Lung (tissue), 12 donors: ENCODE data around the gene FARP1. TPM values are rescaled to one million over a fixed set of nuclear protein-coding genes. Genes with fewer than 3 reads are reported as not detected.

Experiments
- ATAC-seq: fragments of 200-7000 bp; cut with Tn5 transposase; one replicate; pipeline ENCODE4 v1.9.1; 2020; ENCODE audit warnings: moderate number of reproducible peaks; ENCODE audit not compliant: insufficient read depth, low FRiP score
- DNase-seq, 3 donors: peaks; one replicate each; pipeline ENCODE4 v3.0.0-alpha.2; 2013 to 2017
- H3K27ac ChIP-seq, 2 donors: one replicate each; pipeline ENCODE4 v1.5.1; 2013; ENCODE audit warnings: mild to moderate bottlenecking in 2 of 2, moderate library complexity in 2 of 2, control low read depth in 1 of 2, inconsistent platforms in 1 of 2, low read depth in 1 of 2, low read length in 1 of 2
- H3K27me3 ChIP-seq, 3 donors: one replicate each; pipeline ENCODE4 v1.5.1; 2013; ENCODE audit warnings: low read length in 2 of 3; ENCODE audit not compliant: control insufficient read depth in 3 of 3, insufficient read depth in 3 of 3
- H3K36me3 ChIP-seq, 4 donors: one replicate each; pipeline ENCODE4 v1.5.1; 2013; ENCODE audit warnings: low read length in 4 of 4, mild to moderate bottlenecking in 1 of 4, moderate library complexity in 1 of 4; ENCODE audit not compliant: control insufficient read depth in 4 of 4, insufficient read depth in 4 of 4
- H3K4me1 ChIP-seq, 5 donors: one replicate each; pipeline ENCODE4 v1.5.1; 2013; ENCODE audit warnings: low read length in 5 of 5, mild to moderate bottlenecking in 2 of 5, moderate library complexity in 1 of 5; ENCODE audit not compliant: control insufficient read depth in 5 of 5, insufficient read depth in 5 of 5
- H3K4me3 ChIP-seq: one replicate; pipeline ENCODE4 v1.5.1; 2013; ENCODE audit warnings: mild to moderate bottlenecking, control low read depth, moderate library complexity
- H3K9ac ChIP-seq, 2 donors: one replicate each; pipeline ENCODE4 v1.5.1; 2013; ENCODE audit warnings: low read length in 2 of 2, control low read depth in 1 of 2; ENCODE audit not compliant: insufficient read depth in 1 of 2
- H3K9me3 ChIP-seq, 4 donors: one replicate each; pipeline ENCODE4 v1.5.1; 2013; ENCODE audit warnings: low read length in 3 of 4, mild to moderate bottlenecking in 1 of 4, moderate library complexity in 1 of 4; ENCODE audit not compliant: control insufficient read depth in 4 of 4, insufficient read depth in 3 of 4
- WGBS, 2 donors: extraction: QIAGEN DNeasy Blood & Tissue Kit; methylation state at CpG; one replicate each; pipeline ENCODE4 v1.1.7; 2013; 5-methylcytosine and 5-hydroxymethylcytosine counted together
- polyA plus RNA-seq, 2 donors: library from polyadenylated mRNA; stranded (reverse); fragments of 200-250 nt; gene quantifications; one replicate each; pipeline ENCODE4 v1.2.1, GENCODE V29; 2013
- total RNA-seq, 2 donors: library from RNA; depleted of rRNA in 1 of 2; stranded (reverse); fragments of >200 nt in 1 of 2; gene quantifications; one replicate each; pipeline ENCODE4 v1.2.1, GENCODE V29; 2014 to 2021
- TF ChIP-seq, protein P1 (sequence below): IDR thresholded peaks from 2 replicates; pipeline ENCODE4 v1.5.1; 2012; ENCODE audit warnings: mild to moderate bottlenecking; ENCODE audit errors: control extremely low read depth, extremely low read depth
- donor health status: control.
- donor health status: control.
- donor health status: Bipolar disorder and iron deficiency.
- donor health status: healthy.
- donor health status: DM: yes; HTN: yes; CAD: no.

FARP1 gene
- total and polyA plus RNA-seq, 4 donors, result 20.8 to 102 (median 54.4) TPM

DNA sequence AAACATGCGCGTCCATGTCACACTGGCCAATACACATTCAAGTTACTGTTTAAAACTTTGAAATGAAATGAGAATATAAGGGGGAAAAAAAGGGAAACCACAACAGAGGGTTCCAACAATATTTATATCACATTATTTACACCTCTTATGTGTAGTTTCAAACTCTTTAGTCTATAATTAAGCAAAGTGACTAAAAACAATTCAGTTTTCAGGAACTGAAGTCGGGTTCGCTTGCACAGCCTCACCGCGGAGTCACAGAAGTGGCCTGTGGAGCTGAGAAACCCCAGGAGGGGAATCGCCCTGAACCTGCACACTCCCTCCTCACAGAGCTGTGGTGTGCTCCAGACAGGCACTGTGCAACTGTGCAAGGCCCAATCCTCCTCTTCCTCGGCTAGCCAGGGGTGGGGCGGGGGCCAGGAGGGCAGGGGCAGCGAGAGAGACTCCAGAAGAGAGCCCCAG, 358.1 kb downstream of the FARP1 start:
- DNase-seq (no peak), ATAC-seq (no peak)
- Histone ChIP-seq H3K27me3 (no peaks in the 10 kb centered on the region), H3K9me3 (peaks cover 0 to 1% (median 0%) of the 10 kb centered on the region in 4 donors), H3K4me3 (no peak overlapping the region), H3K36me3 (peaks cover 0 to 7% (median 4%) of the 10 kb centered on the region in 4 donors), H3K9ac (no peak overlapping the region), H3K4me1 (peaks cover 18 to 43% (median 30%) of the 10 kb centered on the region in 5 donors), H3K27ac (no peak overlapping the region)
- TF ChIP-seq, protein P1, sequence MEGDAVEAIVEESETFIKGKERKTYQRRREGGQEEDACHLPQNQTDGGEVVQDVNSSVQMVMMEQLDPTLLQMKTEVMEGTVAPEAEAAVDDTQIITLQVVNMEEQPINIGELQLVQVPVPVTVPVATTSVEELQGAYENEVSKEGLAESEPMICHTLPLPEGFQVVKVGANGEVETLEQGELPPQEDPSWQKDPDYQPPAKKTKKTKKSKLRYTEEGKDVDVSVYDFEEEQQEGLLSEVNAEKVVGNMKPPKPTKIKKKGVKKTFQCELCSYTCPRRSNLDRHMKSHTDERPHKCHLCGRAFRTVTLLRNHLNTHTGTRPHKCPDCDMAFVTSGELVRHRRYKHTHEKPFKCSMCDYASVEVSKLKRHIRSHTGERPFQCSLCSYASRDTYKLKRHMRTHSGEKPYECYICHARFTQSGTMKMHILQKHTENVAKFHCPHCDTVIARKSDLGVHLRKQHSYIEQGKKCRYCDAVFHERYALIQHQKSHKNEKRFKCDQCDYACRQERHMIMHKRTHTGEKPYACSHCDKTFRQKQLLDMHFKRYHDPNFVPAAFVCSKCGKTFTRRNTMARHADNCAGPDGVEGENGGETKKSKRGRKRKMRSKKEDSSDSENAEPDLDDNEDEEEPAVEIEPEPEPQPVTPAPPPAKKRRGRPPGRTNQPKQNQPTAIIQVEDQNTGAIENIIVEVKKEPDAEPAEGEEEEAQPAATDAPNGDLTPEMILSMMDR, result no peak
- WGBS, 2 donors, result 93 to 96% methylated on average over 10 of the region's 10 CpGs

DNA sequence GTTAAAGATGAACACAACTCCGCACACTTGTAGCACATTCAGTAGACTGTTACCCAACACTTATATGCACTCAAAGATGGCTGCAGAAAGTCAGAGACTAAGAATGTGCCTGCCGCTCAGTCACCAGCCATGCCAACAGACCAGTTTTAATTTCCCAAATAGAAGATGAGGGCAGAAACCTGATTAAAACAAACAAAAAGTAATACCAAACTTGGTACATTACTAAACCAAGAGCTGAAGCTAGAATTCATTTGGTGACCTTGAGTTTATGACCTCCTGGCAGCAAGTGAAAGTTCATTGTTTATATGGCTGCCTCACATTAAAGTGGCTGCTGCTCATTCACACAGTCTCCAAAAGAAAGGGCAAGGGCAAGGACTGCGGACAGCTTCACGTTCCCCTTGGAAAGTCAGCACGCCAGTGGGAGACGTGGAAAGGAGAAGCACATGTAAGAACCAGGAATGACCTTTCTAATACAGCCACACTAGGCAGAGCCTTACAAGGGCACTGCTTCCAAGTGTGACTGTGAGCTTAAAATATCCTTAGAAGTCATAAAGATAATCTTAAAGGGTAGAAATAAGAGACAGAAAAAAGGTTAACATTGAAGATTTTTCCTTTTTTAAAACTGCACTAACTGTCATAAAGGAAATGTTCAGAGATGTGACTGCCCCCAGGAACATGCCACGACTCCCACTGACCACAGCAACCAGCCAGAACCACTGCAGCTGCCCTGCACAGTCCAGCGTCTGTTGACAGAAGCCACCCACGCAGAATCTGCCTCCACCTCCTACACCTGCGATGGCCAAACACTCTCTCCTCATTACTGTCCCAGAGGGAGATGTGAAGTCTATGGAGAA, 360.5 kb downstream of the FARP1 start:
- H3K4me1 ChIP-seq, result peaks cover 30 to 49% (median 36%) of the 10 kb centered on the region in 5 donors
- 63 to 81% methylated on average over 10 of the region's 10 CpGs for WGBS, 2 donors
- DNase-seq, result no peak
- H3K36me3 ChIP-seq, result peaks cover 0 to 3% (median under 1%) of the 10 kb centered on the region in 4 donors
- TF ChIP-seq, protein P1, result no peak
- peak overlapping the region; percentile 58 to 75 for H3K27ac ChIP-seq
- no peaks in the 10 kb centered on the region for H3K27me3 ChIP-seq
- H3K9me3 ChIP-seq, result peaks cover 0 to 1% (median 0%) of the 10 kb centered on the region in 4 donors
- no peak overlapping the region for H3K4me3 ChIP-seq
- no peak overlapping the region for H3K9ac ChIP-seq
- no peak for ATAC-seq

DNA sequence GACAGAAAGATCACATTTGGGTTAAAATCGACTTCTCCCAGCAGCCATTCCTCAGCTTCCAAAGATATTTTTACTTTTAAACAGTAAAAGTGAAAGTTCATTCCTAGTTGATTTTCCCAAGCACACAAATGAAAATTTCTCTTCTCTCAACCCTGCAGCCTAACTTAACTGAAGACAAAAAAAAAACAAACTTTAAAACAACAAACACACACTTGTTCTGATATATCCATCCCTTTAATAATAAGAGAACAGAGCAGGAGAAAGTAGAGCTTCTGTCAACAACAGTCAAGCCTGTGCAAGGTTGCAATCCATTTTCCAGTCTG, 361.1 kb downstream of the FARP1 start:
- no peak for DNase-seq
- Histone ChIP-seq H3K4me1 (peaks cover 32 to 54% (median 36%) of the 10 kb centered on the region in 5 donors), H3K9me3 (peaks cover 0 to 1% (median 0%) of the 10 kb centered on the region in 4 donors), H3K9ac (no peak overlapping the region), H3K27me3 (no peaks in the 10 kb centered on the region), H3K27ac (peak overlapping the region; percentile 58 to 75), H3K4me3 (no peak overlapping the region), H3K36me3 (peaks cover 0 to 3% (median 0%) of the 10 kb centered on the region in 4 donors)
- WGBS, 2 donors, result 73 to 83% methylated on average over 1 of the region's 1 CpG
- ATAC-seq, result no peak
- TF ChIP-seq, protein P1, result no peak
